Ascending aorta (tissue), 2 donors: ENCODE data around the gene PCDH9. TPM values are rescaled to one million over a fixed set of nuclear protein-coding genes. Genes with fewer than 3 reads are reported as not detected.

Experiments used
- DNase-seq, 2 donors: peaks; one replicate each; pipeline ENCODE4 v3.0.0-alpha.2; 2019; ENCODE audit warnings: low spot score in 2 of 2
- H3K27ac ChIP-seq, 2 donors: fragments of 200-600 bp; sonication (generic); one replicate each; pipeline ENCODE4 v1.5.1; 2016 to 2017; ENCODE audit warnings: mild to moderate bottlenecking in 1 of 2
- H3K27me3 ChIP-seq: fragments of 200-600 bp; sonication (generic); one replicate; pipeline ENCODE4 v1.5.1; 2017
- H3K36me3 ChIP-seq, 2 donors: fragments of 200-600 bp; sonication (generic); one replicate each; pipeline ENCODE4 v1.5.1; 2016
- H3K4me1 ChIP-seq, 2 donors: fragments of 200-600 bp; sonication (generic); one replicate each; pipeline ENCODE4 v1.5.1; 2016 to 2017; ENCODE audit warnings: mild to moderate bottlenecking in 1 of 2
- H3K4me3 ChIP-seq, 2 donors: fragments of 200-600 bp; sonication (generic); one replicate each; pipeline ENCODE4 v1.5.1; 2016 to 2017; ENCODE audit warnings: mild to moderate bottlenecking in 1 of 2
- H3K9me3 ChIP-seq, 2 donors: fragments of 200-600 bp; sonication (generic); one replicate each; pipeline ENCODE4 v1.5.1; 2016
- intact Hi-C: fragments of 100-400 bp; cut with DNase I; formaldehyde crosslinking; loops from one replicate; pipeline ENCODE4 v1.15.1; 2023
- total RNA-seq: library from RNA; depleted of rRNA; stranded (reverse); fragments of >200 nt; gene quantifications from one replicate; pipeline ENCODE4 v1.1.0, GENCODE V29; 2016
- TF ChIP-seq, protein P1 (sequence below), 3 experiments: fragments of 200-600 bp in 2 of 3; fragments of 450-650 bp in 1 of 3; sonication (generic) in 2 of 3; IDR thresholded peaks; one replicate each; pipeline ENCODE4 v1.5.1; 2016 to 2019; ENCODE audit warnings: antibody characterized with exemption in 3 of 3, mild to moderate bottlenecking in 1 of 3, moderate library complexity in 1 of 3

Gene PCDH9
- total RNA-seq, 1 donor from 2014 or later, result 3.6 TPM

GRCh38 chr13:67062160-67062559 is 168.0 kb downstream of the PCDH9 start:
- Histone ChIP-seq H3K27ac (no peak overlapping the region), H3K4me1 (no peaks in the 10 kb centered on the region), H3K36me3 (no peaks in the 10 kb centered on the region), H3K27me3 (no peaks in the 10 kb centered on the region), H3K9me3 (no peaks in the 10 kb centered on the region), H3K4me3 (no peak overlapping the region)
- TF ChIP-seq, protein P1, sequence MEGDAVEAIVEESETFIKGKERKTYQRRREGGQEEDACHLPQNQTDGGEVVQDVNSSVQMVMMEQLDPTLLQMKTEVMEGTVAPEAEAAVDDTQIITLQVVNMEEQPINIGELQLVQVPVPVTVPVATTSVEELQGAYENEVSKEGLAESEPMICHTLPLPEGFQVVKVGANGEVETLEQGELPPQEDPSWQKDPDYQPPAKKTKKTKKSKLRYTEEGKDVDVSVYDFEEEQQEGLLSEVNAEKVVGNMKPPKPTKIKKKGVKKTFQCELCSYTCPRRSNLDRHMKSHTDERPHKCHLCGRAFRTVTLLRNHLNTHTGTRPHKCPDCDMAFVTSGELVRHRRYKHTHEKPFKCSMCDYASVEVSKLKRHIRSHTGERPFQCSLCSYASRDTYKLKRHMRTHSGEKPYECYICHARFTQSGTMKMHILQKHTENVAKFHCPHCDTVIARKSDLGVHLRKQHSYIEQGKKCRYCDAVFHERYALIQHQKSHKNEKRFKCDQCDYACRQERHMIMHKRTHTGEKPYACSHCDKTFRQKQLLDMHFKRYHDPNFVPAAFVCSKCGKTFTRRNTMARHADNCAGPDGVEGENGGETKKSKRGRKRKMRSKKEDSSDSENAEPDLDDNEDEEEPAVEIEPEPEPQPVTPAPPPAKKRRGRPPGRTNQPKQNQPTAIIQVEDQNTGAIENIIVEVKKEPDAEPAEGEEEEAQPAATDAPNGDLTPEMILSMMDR (IDR thresholded peaks at IDR 0.05), result no peak
- no peak for DNase-seq
- intact Hi-C loops, result no loop called here

- DNase-seq, result no peak
- no peaks in the 10 kb centered on the region for H3K4me1 ChIP-seq
- H3K27me3 ChIP-seq, result no peaks in the 10 kb centered on the region
- no peak overlapping the region for H3K27ac ChIP-seq
- H3K36me3 ChIP-seq, result no peaks in the 10 kb centered on the region
- intact Hi-C loops, result no loop called here
- H3K4me3 ChIP-seq, result no peak overlapping the region
- TF ChIP-seq, protein P1 (IDR thresholded peaks at IDR 0.05), result no peak
- no peaks in the 10 kb centered on the region for H3K9me3 ChIP-seq
Observed at GRCh38 chr13:67061750-67062149, 168.4 kb downstream of the PCDH9 start.

DNA sequence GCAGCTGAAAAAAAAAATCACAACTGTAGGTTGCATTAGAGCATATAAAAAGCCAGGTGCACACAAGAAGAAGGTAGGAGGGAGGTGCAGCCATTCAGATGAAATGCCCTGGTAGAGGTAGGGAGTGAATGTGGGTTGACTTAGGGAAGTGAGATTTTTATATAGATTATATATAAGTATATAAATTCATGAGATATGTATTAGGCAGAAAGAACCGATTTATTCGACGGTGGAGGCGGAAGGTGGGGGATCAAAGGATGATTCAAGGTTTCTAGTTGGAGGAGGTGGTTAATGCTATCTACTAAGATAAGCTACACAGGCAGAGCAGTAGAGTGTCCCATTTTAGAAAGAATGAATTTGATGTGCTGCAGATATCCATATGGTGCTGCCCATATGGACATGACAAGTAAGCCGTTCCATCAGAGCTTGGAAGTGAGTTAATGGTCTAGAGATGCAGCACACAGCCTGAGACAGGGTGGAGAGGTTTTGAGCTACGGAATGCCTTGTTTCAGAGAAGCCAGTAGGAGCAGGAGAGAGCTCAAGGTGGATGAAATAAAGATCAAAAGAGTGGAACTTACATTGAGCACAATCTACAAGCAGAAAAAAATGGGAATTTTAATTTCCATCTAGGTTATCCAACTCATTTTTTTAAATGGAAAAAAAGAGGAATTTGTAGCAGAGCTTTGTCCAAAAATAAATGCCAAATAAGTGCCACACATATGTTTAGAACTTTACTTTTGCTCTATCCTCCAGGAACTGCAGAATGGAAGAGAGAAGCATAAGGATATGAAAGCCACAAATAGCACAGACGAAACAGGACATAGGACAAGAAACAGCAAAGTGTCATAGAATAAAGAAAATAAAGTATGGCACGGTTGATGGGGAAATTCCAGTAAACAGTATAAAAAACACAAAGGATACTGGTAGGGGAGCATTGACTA is 177.3 kb downstream of the PCDH9 start:
- Histone ChIP-seq H3K27ac (no peak overlapping the region), H3K27me3 (no peaks in the 10 kb centered on the region), H3K9me3 (no peaks in the 10 kb centered on the region), H3K36me3 (no peaks in the 10 kb centered on the region), H3K4me3 (no peak overlapping the region), H3K4me1 (no peaks in the 10 kb centered on the region)
- DNase-seq, result no peak
- intact Hi-C loops, result no loop called here
- TF ChIP-seq, protein P1 (IDR thresholded peaks at IDR 0.05), result no peak

GRCh38 chr13:67049744-67050143 is 180.4 kb downstream of the PCDH9 start:
- TF ChIP-seq, protein P1 (IDR thresholded peaks at IDR 0.05), result no peak
- Histone ChIP-seq H3K27me3 (no peaks in the 10 kb centered on the region), H3K4me1 (no peaks in the 10 kb centered on the region), H3K27ac (no peak overlapping the region), H3K4me3 (no peak overlapping the region), H3K36me3 (no peaks in the 10 kb centered on the region), H3K9me3 (no peaks in the 10 kb centered on the region)
- DNase-seq, result no peak
- intact Hi-C loops, result no loop called here

- TF ChIP-seq, protein P1 (IDR thresholded peaks at IDR 0.05), result no peak
- Histone ChIP-seq H3K9me3 (no peaks in the 10 kb centered on the region), H3K27me3 (no peaks in the 10 kb centered on the region), H3K4me3 (no peak overlapping the region), H3K36me3 (no peaks in the 10 kb centered on the region), H3K4me1 (no peaks in the 10 kb centered on the region), H3K27ac (no peak overlapping the region)
- intact Hi-C loops, result no loop called here
- no peak for DNase-seq
Observed at GRCh38 chr13:67048821-67049150, 181.3 kb downstream of the PCDH9 start.
